Ramos (cell line): ENCODE measurements around the gene HMGN2.
"Not testable (repeated sequence)": the region's sequence is repeated elsewhere in the genome, so short reads cannot be mapped to it uniquely, and the experiment has no call there.

ENCODE experiments used
- in situ Hi-C: fragments of 300-500 bp; cut with MboI; formaldehyde crosslinking; loops from one replicate; pipeline ENCODE4 v1.14.3; 2022; ENCODE audit warnings: low sequenced_read_pairs; ENCODE audit not compliant: unreplicated experiment

The HMGN2 gene

DNA sequence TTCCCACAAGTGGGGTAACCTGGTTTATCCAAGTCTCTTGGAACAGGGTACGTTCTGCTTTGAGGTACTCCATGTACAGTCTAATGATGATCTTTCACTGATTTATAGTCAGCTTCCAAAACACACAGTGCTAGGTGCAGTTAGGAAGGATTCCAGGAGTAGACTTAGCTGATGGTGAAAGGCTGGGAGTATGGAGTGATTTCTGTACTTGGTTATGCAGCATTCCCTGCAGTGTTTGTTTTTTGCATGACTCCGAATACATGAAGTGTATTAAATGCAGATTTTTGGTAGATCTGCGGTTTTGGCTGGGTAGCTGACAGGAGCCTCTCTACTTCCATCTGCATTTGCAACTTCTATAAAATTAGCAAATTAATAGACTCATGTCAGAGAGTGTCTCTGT, 3.7 kb downstream of the HMGN2 start:
- in situ Hi-C loops: no loop called here

DNA sequence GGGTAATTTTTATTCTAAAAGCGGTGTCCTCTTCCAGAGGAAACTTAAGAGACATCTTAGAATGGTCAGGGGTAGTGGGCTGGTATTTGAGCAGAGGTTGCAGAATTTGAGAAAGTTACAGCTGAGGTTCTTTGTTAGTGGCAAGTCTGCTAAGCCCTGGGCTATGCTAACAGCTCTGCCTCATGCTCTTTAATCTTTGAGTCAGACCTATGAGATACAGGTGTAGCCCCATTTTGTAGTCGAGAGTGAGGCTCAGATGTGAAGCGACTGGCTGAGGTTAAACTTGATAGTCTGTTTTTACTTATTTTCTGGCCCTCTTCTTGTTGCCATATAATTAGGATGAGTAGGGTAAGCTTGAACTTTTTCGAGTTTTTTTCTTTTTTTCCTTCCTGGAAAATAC, 4.7 kb downstream of the HMGN2 start:
- in situ Hi-C loops: no loop called here

DNA sequence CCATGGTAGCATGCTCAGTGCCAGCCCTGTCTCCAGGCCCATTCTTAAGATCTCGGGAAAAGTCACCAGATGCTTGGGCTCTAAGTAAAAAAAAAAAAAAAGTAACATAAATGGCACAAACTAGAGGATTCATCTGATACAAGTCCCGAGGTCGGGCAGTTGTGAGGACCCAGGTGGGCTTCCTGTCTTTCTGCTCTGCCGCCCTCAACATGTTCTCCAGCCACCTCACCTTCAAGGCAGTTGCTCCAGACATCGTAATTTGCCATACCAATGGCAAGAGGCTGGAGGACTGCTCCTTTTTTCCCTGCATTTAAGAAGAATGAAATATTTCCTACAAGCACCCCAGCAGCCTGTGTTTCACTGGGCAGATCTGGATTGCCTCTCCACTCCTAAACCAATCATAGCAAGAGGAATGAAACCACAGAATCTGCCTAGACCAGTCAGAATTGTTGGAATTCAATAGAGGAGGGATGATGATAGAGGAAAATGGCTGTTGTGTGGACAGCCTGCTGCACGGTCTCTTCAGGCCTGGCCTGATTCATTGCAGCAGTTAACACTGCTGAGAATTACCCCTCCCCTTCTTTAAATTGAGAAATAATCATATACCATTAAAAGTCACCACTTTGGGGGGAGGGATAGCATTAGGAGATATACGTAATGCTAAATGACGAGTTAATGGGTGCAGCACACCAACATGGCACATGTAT, 5.4 kb downstream of the HMGN2 start:
- in situ Hi-C loops: no loop called here

DNA sequence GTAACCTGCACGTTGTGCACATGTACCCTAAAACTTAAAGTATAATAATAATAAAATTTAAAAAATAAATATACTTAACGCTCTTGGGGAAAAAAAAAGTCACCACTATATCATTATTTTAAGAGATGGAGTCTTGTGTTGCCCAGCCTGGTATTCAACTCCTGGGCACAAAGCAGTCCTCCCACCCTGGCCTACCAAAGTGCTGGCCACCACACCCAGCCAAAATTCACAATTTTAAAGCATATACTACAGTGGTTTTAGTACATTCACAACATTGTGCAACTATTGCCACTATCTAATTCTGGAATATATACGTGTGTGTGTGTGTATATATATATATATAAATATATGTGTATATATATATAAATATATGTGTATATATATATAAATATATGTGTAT, 5.9 kb downstream of the HMGN2 start:
- in situ Hi-C loops: no loop called here

DNA sequence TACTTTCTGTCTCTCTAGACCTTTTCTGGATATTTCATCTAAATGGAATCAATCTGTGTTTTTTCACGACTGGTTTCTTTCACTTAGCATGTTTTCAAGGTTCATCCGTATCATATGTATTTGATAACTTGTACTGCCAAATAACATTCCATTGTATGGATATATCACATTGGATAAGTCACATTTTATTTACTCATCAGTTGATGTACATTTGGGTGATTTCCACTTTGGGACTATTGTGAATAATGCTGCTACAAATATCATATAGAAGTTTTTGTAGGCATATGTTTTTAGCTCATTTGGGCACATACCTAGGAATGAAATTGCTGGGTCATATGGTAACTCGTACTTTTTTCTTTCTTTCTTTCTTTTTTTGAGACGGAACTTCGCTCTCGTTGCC, 6.7 kb downstream of the HMGN2 start:
- in situ Hi-C loops: no loop called here

DNA sequence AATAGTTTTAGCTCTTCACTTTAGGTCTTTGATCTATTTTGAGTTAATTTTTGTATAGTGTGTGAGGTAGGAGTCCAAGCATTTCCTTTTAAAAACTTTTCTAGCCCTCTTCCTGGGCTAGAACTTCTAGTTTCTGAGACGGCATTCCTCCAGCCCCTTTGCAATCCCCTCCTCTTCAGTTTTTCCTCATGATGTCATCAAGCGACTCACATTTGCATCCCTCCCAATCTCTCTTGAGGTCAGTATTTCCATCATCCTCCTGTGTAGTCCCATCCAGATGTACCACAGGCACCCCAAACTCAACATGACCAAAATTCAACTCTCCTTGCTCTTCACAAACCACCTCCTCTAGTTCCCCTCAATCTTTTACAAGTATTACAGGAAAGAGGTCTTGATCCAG, 10.7 kb downstream of the HMGN2 start:
- in situ Hi-C loops: no loop called here

- in situ Hi-C loops: no loop called here
Observed at GRCh38 chr1:26483980-26484379, 11.7 kb downstream of the HMGN2 start.

GRCh38 chr1:26490155-26490554, 17.9 kb downstream of the HMGN2 start:
- in situ Hi-C loops: no loop called here

DNA sequence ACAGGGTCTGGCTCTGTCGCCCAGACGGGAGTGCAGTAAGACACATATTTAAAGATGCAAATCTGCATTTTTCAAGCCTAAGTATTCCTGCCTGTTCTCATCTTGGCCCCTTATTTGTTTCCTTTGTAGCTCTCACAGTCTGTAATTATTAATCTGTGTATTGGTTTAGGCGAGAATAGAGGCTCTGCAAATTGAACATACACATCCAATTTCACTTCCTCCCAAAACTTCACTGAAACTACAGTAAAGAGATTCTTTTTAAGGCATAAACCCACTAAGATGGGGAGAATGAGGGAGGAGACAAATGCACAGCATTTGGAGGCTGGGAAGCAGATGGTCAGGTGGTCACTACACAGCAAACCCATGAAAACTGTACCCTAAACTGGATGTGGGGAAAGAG, 21.0 kb downstream of the HMGN2 start:
- in situ Hi-C loops: no loop called here

DNA sequence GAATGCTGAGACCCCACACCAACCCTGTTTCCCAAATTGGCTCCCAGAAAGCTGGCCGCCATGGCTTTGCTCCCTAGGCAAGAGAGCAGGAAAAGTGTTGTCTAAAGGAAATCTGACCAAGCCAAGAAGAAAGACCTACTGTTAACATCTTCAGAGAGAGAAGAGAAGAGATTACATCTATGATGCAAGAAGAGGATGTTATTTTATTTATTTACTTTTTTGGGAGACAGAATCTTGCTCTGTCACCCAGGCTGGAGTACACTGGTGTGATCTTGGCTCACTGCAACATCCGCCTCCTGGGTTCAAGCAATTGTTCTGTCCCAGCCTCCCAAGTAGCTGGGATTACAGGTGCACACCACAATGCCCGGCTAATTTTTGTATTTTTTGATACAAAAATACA, 21.7 kb downstream of the HMGN2 start:
- in situ Hi-C loops: no loop called here

DNA sequence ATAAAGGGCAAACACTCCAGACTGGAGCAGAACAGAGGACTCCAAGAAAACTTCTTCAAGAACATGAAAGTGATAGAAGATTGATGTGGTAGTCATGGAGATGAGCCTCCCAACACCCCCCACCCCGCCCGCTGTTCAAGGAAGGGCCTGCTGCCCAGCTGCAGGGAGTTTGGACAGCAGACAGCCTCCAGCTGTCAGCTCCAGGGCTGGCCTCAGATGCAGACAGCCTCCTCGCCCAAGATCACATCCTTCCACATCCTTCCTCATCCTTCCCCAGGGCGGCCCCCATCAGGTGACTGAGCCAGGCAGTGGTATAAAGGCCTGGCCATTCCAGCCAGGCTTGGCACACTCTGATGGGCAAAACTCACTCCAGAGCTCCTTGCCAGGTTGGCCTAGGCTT, 24.6 kb downstream of the HMGN2 start:
- in situ Hi-C loops: no loop called here

- in situ Hi-C loops: no loop called here
Observed at GRCh38 chr1:26498894-26499293, 26.7 kb downstream of the HMGN2 start.

- in situ Hi-C loops: no loop called here
Observed at GRCh38 chr1:26500488-26501175, 28.4 kb downstream of the HMGN2 start.

DNA sequence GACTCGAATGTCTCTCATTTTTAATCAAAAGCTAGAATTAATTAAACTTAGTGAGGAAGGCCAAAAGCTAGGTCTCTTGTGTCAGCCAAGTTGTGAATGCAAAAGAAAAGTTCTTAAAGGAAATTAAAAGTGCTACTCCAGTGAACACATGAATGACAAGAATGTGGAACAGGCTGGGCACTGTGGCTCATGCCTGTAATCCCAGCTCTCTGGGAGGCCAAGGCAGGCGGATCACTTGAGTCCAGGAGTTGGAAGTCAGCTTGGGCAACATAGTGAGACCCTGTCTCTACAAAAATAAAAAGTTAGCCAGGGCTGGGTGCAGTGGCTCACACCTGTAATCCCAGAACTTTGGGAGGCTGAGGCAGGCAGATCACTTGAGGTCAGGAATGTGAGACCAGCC, 38.5 kb downstream of the HMGN2 start:
- in situ Hi-C loops: not testable (repeated sequence)

DNA sequence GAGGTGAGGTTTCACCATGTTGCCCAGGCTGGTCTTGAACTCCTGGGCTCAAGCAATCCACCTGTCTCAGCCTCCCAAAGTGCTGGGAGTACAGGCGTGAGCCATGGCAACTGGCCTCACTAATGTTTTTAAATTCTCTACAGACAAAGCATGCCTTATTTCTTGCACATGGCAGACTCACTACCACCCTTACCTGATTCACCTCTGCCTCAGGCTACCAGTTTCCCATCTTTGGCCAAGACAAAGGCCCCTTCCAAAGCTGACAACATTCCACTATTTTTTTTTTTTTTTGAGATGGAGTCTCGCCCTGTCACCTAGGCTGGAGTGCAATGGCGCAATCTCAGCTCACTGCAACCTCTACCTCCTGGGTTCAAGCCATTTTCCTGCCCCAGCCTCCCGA, 43.6 kb downstream of the HMGN2 start:
- in situ Hi-C loops: not testable (repeated sequence)

- in situ Hi-C loops: no loop called here
Observed at GRCh38 chr1:26516987-26517765, 44.9 kb downstream of the HMGN2 start.

DNA sequence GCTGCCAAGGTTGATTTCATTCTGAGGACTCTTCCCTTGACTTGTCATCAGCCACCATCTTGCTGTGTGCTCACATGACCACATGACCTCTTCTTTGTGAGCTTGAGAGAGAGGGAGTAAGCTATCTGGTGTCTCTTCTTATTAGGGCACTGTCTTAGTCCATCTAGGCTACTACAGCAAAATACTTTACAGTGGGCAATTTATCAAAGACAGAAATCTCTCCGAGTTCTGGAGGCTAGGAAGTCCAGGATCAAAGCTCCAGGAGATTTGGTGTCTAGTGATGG, 45.5 kb downstream of the HMGN2 start:
- in situ Hi-C loops: no loop called here

- in situ Hi-C loops: no loop called here
Observed at GRCh38 chr1:26518355-26518754, 46.1 kb downstream of the HMGN2 start.

GRCh38 chr1:26520339-26520738, 48.1 kb downstream of the HMGN2 start:
- in situ Hi-C loops: no loop called here

DNA sequence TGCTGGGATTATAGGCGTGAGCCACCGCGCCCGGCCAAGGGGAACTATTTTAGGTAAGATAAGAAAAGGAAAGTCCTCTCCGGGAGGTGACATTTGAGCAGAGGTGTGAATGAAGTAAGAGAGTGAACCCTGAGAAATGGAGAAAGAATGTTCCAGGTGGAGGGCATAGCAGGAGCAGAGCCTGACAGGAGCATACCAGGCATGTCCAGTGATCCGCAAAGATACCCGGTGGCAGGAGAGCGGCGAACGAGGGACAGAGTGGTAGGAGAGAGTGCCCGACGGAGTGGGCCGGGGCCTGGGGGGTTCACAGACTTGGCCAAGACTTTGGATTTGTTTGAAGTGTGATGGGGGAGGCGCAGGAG, 49.4 kb downstream of the HMGN2 start:
- in situ Hi-C loops: no loop called here

- in situ Hi-C loops: no loop called here
Observed at GRCh38 chr1:26522073-26522472, 49.8 kb downstream of the HMGN2 start.

GRCh38 chr1:26524181-26524580, 51.9 kb downstream of the HMGN2 start:
- in situ Hi-C loops: no loop called here
